GM06990 (cell line): ENCODE data around the gene SNX13.

Experiments
- DNase-seq: peaks from one replicate; pipeline ENCODE4 v3.0.0-alpha.2; 2011; ENCODE audit not compliant: insufficient read length; ENCODE audit errors: extremely low read depth
- H3K27me3 ChIP-seq: replicated peaks from 2 replicates; pipeline ENCODE4 v1.6.0; 2011; ENCODE audit warnings: low read length; ENCODE audit not compliant: control insufficient read depth, insufficient read depth
- H3K36me3 ChIP-seq: 2 replicates; pipeline ENCODE4 v1.5.1; 2011; ENCODE audit warnings: low read length; ENCODE audit not compliant: control insufficient read depth, insufficient read depth
- H3K4me3 ChIP-seq: replicated peaks from 2 replicates; pipeline ENCODE4 v1.5.1; 2011; ENCODE audit warnings: low read depth, mild to moderate bottlenecking, control low read depth, low read length
- CTCF ChIP-seq: IDR thresholded peaks from 2 replicates; pipeline ENCODE4 v1.5.1; 2011; ENCODE audit warnings: low read length, control low read depth, mild to moderate bottlenecking, inconsistent platforms; ENCODE audit not compliant: insufficient read depth, poor library complexity, severe bottlenecking

SNX13 gene

GRCh38 chr7:17848516-17848915 is 91.8 kb downstream of the SNX13 start:
- no peak for TF ChIP-seq CTCF
- DNase-seq, result no peak
- Histone ChIP-seq H3K27me3 (no peaks in the 10 kb centered on the region), H3K36me3 (peaks cover 2% of the 10 kb centered on the region; the same call in 1 of the 2 replicates), H3K4me3 (no peak overlapping the region)

GRCh38 chr7:17846935-17847334 is 93.4 kb downstream of the SNX13 start:
- no peak for DNase-seq
- H3K4me3 ChIP-seq, result no peak overlapping the region
- H3K36me3 ChIP-seq, result peaks cover 2% of the 10 kb centered on the region; the same call in 1 of the 2 replicates
- no peaks in the 10 kb centered on the region for H3K27me3 ChIP-seq
- TF ChIP-seq CTCF, result no peak

GRCh38 chr7:17845197-17845547 is 95.1 kb downstream of the SNX13 start:
- Histone ChIP-seq H3K27me3 (no peaks in the 10 kb centered on the region), H3K4me3 (no peak overlapping the region), H3K36me3 (peaks cover 2% of the 10 kb centered on the region)
- no peak for TF ChIP-seq CTCF
- no peak for DNase-seq

- no peak overlapping the region for H3K4me3 ChIP-seq
- no peak for TF ChIP-seq CTCF
- peaks cover 2% of the 10 kb centered on the region for H3K36me3 ChIP-seq
- DNase-seq, result no peak
- no peaks in the 10 kb centered on the region for H3K27me3 ChIP-seq
These were observed 95.6 kb downstream of the SNX13 start for GRCh38 chr7:17844514-17845196.

- Histone ChIP-seq H3K4me3 (no peak overlapping the region), H3K36me3 (peaks cover 2% of the 10 kb centered on the region), H3K27me3 (no peaks in the 10 kb centered on the region)
- no peak for DNase-seq
- TF ChIP-seq CTCF, result no peak
These were observed 96.3 kb downstream of the SNX13 start for GRCh38 chr7:17844022-17844421.

GRCh38 chr7:17843041-17843440 is 97.3 kb downstream of the SNX13 start:
- TF ChIP-seq CTCF, result no peak
- DNase-seq, result no peak
- H3K36me3 ChIP-seq, result no peaks in the 10 kb centered on the region; the same call in 1 of the 2 replicates
- no peak overlapping the region for H3K4me3 ChIP-seq
- no peaks in the 10 kb centered on the region for H3K27me3 ChIP-seq
